HepG2 (cell line): ENCODE measurements around the gene ZBTB46. TPM values are rescaled to one million over a fixed set of nuclear protein-coding genes. Genes with fewer than 3 reads are reported as not detected.
A peak's percentile ranks its signal among the peaks of the same experiment; 100 is the strongest.

ENCODE experiments used
- ARHGAP35 ChIP-seq: sonication (generic); formaldehyde crosslinking; IDR thresholded peaks from 2 replicates; pipeline ENCODE4 v1.9.0; 2022; ENCODE audit warnings: mild to moderate bottlenecking, inconsistent platforms, moderate library complexity, missing genetic modification reagents, borderline replicate concordance
- EP300 ChIP-seq, 3 experiments: sonication (generic) in 1 of 3; formaldehyde crosslinking in 1 of 3; IDR thresholded peaks; 2 replicates each; pipeline versions ENCODE4 v1.5.1 to v1.6.1; 2011 to 2020; ENCODE audit warnings: low read depth in 2 of 3, low read length in 2 of 3, borderline replicate concordance in 1 of 3, improper control_type of control experiment in 1 of 3, mild to moderate bottlenecking in 1 of 3, missing genetic modification reagents in 1 of 3, moderate library complexity in 1 of 3
- IRX3 ChIP-seq: sonication (generic); formaldehyde crosslinking; IDR thresholded peaks from 2 replicates; pipeline ENCODE4 v1.8.1; 2023; ENCODE audit warnings: mild to moderate bottlenecking, low read depth, missing genetic modification reagents, borderline replicate concordance
- MEF2D ChIP-seq: sonication (generic); formaldehyde crosslinking; IDR thresholded peaks from 2 replicates; pipeline ENCODE4 v1.5.1; 2020; ENCODE audit warnings: mild to moderate bottlenecking, missing genetic modification reagents
- NONO ChIP-seq, 2 experiments: fragments of 450-650 bp in 1 of 2; sonication (generic) in 1 of 2; formaldehyde crosslinking in 1 of 2; IDR thresholded peaks in 1 of 2; conservative IDR thresholded peaks in 1 of 2; 2 replicates each; pipeline versions ENCODE4 v1.6.1 to v1.8.0; 2017 to 2022; ENCODE audit warnings: mild to moderate bottlenecking in 1 of 2, missing genetic modification reagents in 1 of 2, moderate library complexity in 1 of 2
- ONECUT2 ChIP-seq: sonication (generic); formaldehyde crosslinking; IDR thresholded peaks from 2 replicates; pipeline ENCODE4 v1.4.0; 2020; ENCODE audit warnings: missing genetic modification reagents
- PAX8 ChIP-seq: sonication (generic); formaldehyde crosslinking; IDR thresholded peaks from 2 replicates; pipeline ENCODE4 v1.8.0; 2022; ENCODE audit warnings: mild to moderate bottlenecking, missing genetic modification reagents, borderline replicate concordance
- PAXIP1 ChIP-seq: sonication (generic); formaldehyde crosslinking; conservative IDR thresholded peaks from 2 replicates; pipeline ENCODE4 v1.4.0; 2020; ENCODE audit warnings: mild to moderate bottlenecking, missing genetic modification reagents, moderate library complexity
- PLSCR1 ChIP-seq: sonication (generic); formaldehyde crosslinking; IDR thresholded peaks from 2 replicates; pipeline ENCODE4 v1.5.0; 2020; ENCODE audit warnings: missing genetic modification reagents, mild to moderate bottlenecking, borderline replicate concordance
- POGK ChIP-seq: sonication (generic); formaldehyde crosslinking; conservative IDR thresholded peaks from 2 replicates; pipeline ENCODE4 v1.8.0; 2022; ENCODE audit warnings: mild to moderate bottlenecking, moderate library complexity, missing genetic modification reagents
- RFX1 ChIP-seq: fragments of 450-650 bp; IDR thresholded peaks from 2 replicates; pipeline ENCODE4 v1.6.1; 2017
- RXRB ChIP-seq: IDR thresholded peaks from 2 replicates; pipeline ENCODE4 v1.6.1; 2016; ENCODE audit warnings: borderline replicate concordance, missing genetic modification reagents, missing compliant biosample characterization
- ZFP1 ChIP-seq: IDR thresholded peaks from 2 replicates; pipeline ENCODE4 v1.6.1; 2016
- ZMAT5 ChIP-seq: sonication (generic); formaldehyde crosslinking; IDR thresholded peaks from 2 replicates; pipeline ENCODE4 v1.5.0; 2020; ENCODE audit warnings: mild to moderate bottlenecking, low read depth, missing genetic modification reagents, borderline replicate concordance
- ZNF3 ChIP-seq: IDR thresholded peaks from 2 replicates; pipeline ENCODE4 v1.7.0; 2017; ENCODE audit warnings: inconsistent platforms
- ZNF367 ChIP-seq: sonication (generic); formaldehyde crosslinking; IDR thresholded peaks from 2 replicates; pipeline ENCODE4 v1.4.0; 2020; ENCODE audit warnings: missing genetic modification reagents, borderline replicate concordance
- ZNF567 ChIP-seq: sonication (generic); formaldehyde crosslinking; IDR thresholded peaks from 2 replicates; pipeline ENCODE4 v1.8.1; 2023; ENCODE audit warnings: mild to moderate bottlenecking, missing genetic modification reagents, borderline replicate concordance
- ZNF619 ChIP-seq: sonication (generic); formaldehyde crosslinking; IDR thresholded peaks from 2 replicates; pipeline ENCODE4 v1.4.0; 2020; ENCODE audit warnings: mild to moderate bottlenecking, missing genetic modification reagents
- ZNF709 ChIP-seq: sonication (generic); formaldehyde crosslinking; IDR thresholded peaks from 2 replicates; pipeline ENCODE4 v1.5.0; 2020; ENCODE audit warnings: mild to moderate bottlenecking, missing genetic modification reagents
- polyA plus RNA-seq, 8 experiments: library from polyadenylated mRNA; depleted of rRNA in 3 of 8; stranded (reverse) in 7 of 8; unstranded in 1 of 8; fragments of >200 nt; fragmentation: Illumina TruSeq in 4 of 8; extraction: Trizol in 4 of 8; gene quantifications; 2 replicates each; pipeline versions ENCODE4 v1.2.1 to v1.2.3, GENCODE V29; 2011 to 2016; ENCODE audit warnings: low read depth in 4 of 8, missing spikeins in 1 of 8, mixed read lengths in 1 of 8; ENCODE audit not compliant: insufficient read depth in 1 of 8
- total RNA-seq, 5 experiments: library from RNA; depleted of rRNA; stranded (reverse); fragments of >200 nt; fragmentation: Illumina TruSeq; extraction: Trizol; gene quantifications; 2 replicates each; pipeline ENCODE4 v1.2.3, GENCODE V29; 2016; ENCODE audit warnings: low read depth in 1 of 5

The ZBTB46 gene
- total and polyA plus RNA-seq, 2 of the 13 experiments (the other 11 are each of a cell fraction or from before 2014, with no cell fraction given) = 1.6 to 13.5 TPM

- no peak for TF ChIP-seq ARHGAP35 (CRISPR knock-in tag)
- no peak for TF ChIP-seq ZNF3 (CRISPR knock-in tag)
- no peak for TF ChIP-seq ZFP1 (CRISPR knock-in tag)
- peak in 1 of 2 experiments; percentile 15; a peak in 1 of 4 replicates for TF ChIP-seq EP300 (IDR thresholded peaks at IDR 0.05; ENCODE audit: low read depth in 2 of 2, low read length in 2 of 2)
- TF ChIP-seq EP300 (CRISPR knock-in tag; IDR thresholded peaks at IDR 0.05; ENCODE audit: borderline replicate concordance) = no peak
- TF ChIP-seq RFX1 = no peak
- 0 out of 2 replicates have a peak, but pooled peaks have one; percentile 40 for TF ChIP-seq ZNF619 (CRISPR knock-in tag)
- no peak for TF ChIP-seq POGK
- peak; percentile 73; the same call in 1 of the 2 replicates for TF ChIP-seq PAXIP1 (CRISPR knock-in tag)
- no peak for TF ChIP-seq ONECUT2 (CRISPR knock-in tag)
- TF ChIP-seq NONO (IDR thresholded peaks at IDR 0.05) = no peak
- TF ChIP-seq NONO (CRISPR knock-in tag; conservative IDR thresholded peaks at IDR 0.05) = peak; percentile 84; the same call in 1 of the 2 replicates
- TF ChIP-seq ZMAT5 (CRISPR knock-in tag) = no peak
- no peak for TF ChIP-seq RXRB (CRISPR knock-in tag)
- TF ChIP-seq ZNF709 (CRISPR knock-in tag) = peak; percentile 47; the same call in 1 of the 2 replicates
- no peak; the same call in 1 of the 2 replicates for TF ChIP-seq MEF2D
- no peak for TF ChIP-seq PLSCR1 (CRISPR knock-in tag)
- TF ChIP-seq PAX8 (CRISPR knock-in tag) = no peak
- no peak for TF ChIP-seq IRX3 (CRISPR knock-in tag)
- no peak for TF ChIP-seq ZNF367 (CRISPR knock-in tag)
- no peak for TF ChIP-seq ZNF567
Measured at GRCh38 chr20:63734111-63734945, 96.7 kb downstream of the ZBTB46 start (continued).
